HG03139 (cell line): Measurements from ENCODE around the gene FAM234B.
"Not testable (repeated sequence)": the region's sequence is repeated elsewhere in the genome, so short reads cannot be mapped to it uniquely, and the experiment has no call there.

Experiments used
- ATAC-seq: cut with Tn5 transposase; IDR thresholded peaks from one replicate; pipeline ENCODE4 v1.9.1; 2021; ENCODE audit not compliant: unreplicated experiment

The FAM234B gene

GRCh38 chr12:13052421-13052820, 8.2 kb downstream of the FAM234B start:
- no peak for ATAC-seq

GRCh38 chr12:13053617-13054016, 9.4 kb downstream of the FAM234B start:
- not testable (repeated sequence) for ATAC-seq

DNA sequence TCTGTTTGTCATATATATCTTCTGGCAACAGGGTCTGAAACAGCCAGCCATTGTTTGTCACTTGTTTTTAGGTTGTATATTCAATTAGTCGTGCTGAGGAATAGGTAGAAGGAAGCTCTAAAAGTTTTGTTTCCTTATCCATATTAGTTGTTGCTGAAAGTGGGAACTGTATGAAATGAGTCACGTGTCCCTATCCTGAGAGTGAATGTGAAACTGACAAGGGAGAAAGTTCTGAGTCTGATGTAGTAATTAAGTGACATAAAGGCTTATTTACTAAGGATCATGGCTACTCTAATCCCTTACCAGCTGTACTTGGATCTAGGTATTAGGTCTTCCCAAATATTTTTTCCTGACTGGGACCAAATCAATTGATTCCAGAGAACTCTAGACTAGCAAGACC, 16.4 kb downstream of the FAM234B start:
- ATAC-seq: no peak

GRCh38 chr12:13061377-13061776, 17.2 kb downstream of the FAM234B start:
- ATAC-seq: no peak

DNA sequence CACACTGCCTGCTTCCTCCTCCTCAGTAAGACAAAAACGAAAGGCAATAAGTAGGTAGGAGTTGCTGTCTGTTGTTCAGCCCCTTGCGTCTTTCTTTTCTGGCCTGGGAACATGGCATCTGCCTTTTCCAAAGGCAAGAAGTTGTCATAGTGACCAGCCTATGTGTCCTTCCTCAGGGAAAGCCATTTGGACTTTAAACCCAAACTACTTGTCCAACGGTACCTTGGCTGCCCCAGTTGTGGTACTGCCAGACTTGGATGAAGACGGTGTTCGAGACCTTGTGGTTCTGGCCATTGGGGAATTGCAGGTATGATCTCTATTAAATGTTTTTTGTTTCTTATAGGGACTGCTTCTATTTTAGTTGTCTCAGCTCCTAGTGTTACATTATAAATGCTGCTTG, 18.5 kb downstream of the FAM234B start:
- no peak for ATAC-seq

- no peak for ATAC-seq
These were observed 21.8 kb downstream of the FAM234B start for GRCh38 chr12:13066014-13066413.

GRCh38 chr12:13066459-13066858, 22.3 kb downstream of the FAM234B start:
- no peak for ATAC-seq

DNA sequence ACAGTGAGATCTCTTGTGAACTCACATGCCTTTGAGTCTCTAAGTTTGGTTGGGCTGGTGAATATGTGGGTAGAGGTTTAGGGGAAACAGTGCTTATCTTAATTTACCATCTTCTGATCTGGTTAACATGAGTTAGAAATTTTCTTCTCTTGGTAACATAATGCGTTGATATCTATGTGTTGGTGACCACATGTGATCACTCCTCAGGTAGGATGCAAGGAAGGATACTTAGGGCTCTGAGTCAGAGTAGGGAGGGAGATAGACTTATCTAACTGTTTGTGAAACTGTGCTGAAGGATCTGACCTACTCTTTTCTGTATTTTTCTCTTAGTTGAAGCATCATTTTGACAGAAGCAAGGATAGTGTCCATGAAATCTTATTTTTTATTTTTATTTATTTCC, 23.1 kb downstream of the FAM234B start:
- ATAC-seq: no peak

- ATAC-seq: no peak
These were observed 25.2 kb downstream of the FAM234B start for GRCh38 chr12:13069380-13069779.

- no peak for ATAC-seq
These were observed 27.4 kb downstream of the FAM234B start for GRCh38 chr12:13071305-13072280.

DNA sequence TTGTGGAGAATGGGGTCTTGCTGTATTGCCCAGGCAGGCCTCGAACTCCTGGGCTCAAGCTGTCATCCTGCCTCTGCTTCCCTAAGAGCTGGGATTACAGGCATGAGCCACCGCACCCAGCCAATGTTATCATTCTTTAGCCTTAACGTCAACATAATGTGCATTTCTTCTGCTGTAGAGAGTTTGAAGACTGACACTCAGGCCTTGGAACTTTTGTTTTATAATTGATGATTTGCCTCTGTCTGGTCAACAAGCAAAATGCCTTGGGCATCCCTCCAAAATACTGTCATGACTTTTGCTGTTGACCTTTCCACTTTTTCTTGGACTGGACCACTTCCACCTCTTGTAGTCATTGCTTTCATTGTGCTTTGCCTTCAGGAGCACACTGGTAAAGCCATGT, 29.0 kb downstream of the FAM234B start:
- no peak for ATAC-seq

DNA sequence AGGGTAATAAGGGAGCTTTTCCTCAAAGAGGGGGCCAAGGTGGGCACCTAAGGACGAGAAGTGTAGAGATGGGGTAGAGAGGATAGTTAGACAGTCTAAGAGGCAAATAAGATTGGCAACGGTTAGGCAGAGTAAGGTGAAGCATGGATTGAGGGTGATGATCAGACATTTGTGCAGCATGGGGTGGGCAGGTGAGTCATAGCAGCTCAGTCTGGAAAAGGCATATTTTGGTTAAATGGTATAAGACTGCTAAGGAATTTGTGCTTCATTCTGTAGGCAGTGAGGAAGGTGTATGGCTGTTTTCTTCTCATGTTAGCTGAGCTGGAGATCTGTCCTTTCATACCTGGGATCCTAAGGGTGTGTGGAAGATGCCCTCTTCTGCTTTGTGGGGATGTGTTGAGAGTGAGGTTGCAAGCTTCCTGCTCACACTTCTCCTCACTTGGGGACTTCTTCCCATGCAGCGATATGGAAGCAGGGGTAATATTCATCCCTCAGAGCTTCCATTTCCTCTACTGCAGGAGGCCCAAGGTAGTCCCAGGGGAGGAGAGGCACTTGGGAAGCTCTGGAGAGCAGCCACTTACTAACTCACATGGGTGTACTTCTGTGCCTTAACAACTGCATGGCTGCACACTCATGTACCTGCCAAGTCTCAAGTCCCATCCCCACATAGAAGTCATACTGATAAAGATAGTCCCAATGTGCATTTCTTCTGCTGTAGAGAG, 30.4 kb downstream of the FAM234B start:
- no peak for ATAC-seq

- ATAC-seq: no peak
These were observed 30.9 kb downstream of the FAM234B start for GRCh38 chr12:13075118-13075480.

DNA sequence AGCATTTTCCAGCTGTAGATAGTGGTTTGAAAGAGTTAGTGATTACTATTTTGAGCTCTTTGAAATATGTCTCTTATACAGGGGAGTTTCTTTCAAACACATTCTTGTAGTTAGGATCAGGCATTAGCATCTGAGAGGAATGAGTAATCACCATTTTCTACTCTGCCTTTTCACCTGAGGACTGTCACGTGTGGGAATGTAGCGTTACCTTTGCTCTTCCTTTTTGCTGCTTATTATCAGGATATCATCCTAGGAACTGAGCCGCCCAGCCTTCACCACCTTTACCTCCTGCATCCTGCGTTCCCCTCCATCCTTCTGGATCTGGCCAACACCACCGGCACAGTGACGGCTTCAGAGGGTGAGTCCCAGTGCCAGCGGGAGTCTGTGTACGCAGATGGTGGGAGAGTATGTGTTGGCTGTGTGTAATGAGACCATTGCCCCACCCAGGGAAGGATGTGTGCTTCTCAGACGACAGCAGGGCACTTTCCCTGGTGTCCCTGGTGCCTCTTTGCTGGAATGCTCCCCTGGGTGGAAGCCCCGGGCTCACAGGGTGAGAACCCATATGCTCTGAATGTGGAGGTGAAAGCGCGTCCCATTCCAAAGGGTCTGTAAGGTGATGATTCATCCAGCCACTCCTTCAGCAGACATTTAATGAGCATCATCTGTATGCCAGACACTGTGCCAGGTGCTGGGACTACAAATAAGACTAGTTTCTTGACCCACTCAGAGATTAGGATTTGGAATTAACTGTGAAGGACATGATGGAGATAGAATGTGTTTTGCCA, 31.8 kb downstream of the FAM234B start:
- no peak for ATAC-seq

- ATAC-seq: no peak
These were observed 35.3 kb downstream of the FAM234B start for GRCh38 chr12:13079440-13079906.

DNA sequence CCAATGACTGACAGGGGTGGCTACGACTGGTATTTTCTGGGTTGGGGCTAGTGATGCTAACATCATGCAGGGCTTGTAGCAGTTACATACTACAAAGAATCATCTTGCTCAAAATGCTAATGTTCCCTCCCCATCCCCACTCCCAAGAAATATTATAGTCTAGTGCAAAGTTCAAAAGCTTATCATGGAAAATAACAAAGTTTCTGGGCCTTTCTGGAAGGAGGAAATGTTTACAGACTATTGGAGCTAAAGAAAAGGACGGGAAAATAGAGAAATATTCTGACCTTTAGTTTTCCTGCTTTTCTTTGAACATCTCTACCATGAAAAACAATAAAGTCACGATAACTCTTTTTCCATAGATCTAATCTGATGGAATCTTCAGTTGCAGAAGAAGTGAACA, 36.1 kb downstream of the FAM234B start:
- no peak for ATAC-seq

DNA sequence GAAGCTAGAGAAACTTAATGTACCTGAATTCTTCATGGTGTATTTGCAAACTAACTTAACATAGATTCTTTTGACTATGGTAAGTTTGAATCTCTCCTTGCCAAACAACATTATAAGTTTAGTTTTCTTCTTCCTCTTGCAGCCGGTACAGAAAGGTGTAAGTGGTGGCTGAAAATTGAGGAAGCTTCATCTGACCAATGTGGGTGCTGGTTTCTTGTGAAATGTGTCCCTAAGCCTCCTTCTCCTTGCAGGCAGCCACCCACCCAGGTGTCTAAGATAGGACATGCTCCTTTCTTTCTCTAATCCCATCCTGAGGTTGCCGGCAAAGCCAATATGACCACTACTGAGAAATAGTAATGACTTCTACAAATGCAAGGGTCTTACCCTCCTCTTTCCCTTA, 38.7 kb downstream of the FAM234B start:
- no peak for ATAC-seq

DNA sequence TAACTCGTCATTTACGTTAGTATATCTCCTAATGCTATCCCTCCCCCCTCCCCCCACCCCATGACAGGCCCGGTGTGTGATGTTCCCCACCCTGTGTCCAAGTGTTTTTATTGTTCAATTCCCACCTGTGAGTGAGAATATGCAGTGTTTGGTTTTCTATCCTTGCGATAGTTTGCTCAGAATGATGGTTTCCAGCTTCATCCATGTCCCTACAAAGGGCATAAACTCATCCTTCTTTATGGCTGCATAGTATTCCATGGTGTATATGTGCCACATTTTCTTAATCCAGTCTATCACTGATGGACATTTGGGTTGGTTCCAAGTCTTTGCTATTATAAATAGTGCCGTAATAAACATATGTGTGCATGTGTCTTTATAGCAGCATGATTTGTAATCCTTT, 39.5 kb downstream of the FAM234B start:
- not testable (repeated sequence) for ATAC-seq

DNA sequence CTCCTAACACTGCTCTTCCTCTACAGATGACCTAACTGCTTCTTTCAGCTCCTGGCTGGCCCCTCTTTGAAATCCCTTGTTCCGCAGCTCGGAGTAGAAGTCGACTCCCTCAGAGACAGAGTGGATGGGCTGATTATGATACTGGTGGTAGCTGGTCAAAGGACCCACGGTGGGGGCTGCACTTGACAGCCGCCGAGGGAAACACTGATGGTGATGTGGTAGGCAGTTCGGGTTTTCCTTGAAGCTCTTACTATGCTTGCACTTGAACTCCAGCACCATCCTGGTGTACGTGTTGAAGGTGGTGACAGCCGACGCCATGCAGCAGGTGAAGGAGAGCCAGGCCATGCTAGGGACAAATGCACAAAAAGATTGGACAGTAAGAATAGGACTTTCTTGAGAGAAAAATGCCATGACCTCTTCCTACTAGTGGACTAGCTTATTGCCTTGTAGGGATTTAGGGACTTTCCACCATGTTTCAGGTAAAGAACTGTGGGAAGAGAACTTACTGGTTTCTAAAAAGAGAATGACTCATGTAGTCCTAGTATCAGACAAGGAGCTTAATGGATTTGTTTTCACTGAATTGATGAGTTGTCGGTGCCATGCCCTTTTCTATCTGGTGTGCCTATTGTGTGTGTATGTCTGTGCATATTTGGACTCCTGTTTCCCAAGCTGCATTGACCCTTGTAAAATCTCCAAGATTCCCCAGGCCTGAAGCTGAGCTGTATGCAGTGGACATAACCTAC, 40.9 kb downstream of the FAM234B start:
- no peak for ATAC-seq

DNA sequence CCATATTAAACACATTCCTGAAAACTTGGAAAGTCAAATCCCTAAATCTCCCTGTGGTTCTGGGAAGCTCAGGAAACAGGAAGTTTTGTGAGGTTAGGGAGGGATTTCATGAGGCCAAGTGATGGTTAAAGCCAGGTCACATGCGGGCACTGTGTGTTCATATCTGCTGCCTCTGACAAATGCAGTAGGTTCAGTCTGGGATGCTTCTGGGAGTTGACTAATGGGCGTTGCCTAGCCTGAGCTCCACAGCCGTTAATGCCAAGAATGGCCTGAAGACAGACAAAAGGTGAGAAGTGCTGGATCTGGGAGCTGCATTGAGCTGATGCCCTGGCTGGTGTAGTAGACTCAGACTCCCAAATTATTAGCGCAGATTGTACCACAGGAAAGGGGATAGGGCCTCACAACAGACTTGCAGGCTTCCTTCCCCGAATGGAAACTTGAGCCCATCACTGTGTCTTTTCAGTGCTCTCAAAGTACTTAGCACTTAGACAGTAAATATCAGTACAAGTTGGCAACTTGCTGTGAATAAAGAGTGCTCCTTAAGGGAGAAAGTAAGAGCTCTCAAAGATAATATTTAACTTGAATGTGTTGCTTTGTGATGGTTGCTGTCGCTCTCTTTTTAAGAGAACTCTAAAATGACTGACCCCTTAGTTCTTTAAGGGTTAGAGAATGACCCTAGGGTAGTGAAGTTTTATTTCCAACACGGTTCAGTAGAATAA, 41.9 kb downstream of the FAM234B start:
- ATAC-seq: no peak
